Measurements from ENCODE around the gene RNPEPL1.

Gene RNPEPL1

GRCh38 chr2:240589850-240590525 lies 21.7 kb downstream of the RNPEPL1 start:
- FAIRE-seq (no peak), DNase-seq (ENCODE audit: low spot score) (no peak)

- no peak for FAIRE-seq
- no peak for DNase-seq (ENCODE audit: low spot score)
Measured at GRCh38 chr2:240590681-240591111, 22.4 kb downstream of the RNPEPL1 start.

- FAIRE-seq (no peak), DNase-seq (ENCODE audit: low spot score) (no peak)
Measured at GRCh38 chr2:240591226-240591625, 22.9 kb downstream of the RNPEPL1 start.

- FAIRE-seq (no peak), DNase-seq (ENCODE audit: low spot score) (no peak)
Measured at GRCh38 chr2:240591784-240592183, 23.5 kb downstream of the RNPEPL1 start.

GRCh38 chr2:240593026-240593702 lies 24.9 kb downstream of the RNPEPL1 start:
- FAIRE-seq (no peak), DNase-seq (ENCODE audit: low spot score) (no peak)

- no peak for FAIRE-seq
Measured at GRCh38 chr2:240593703-240594451, 25.6 kb downstream of the RNPEPL1 start.

GRCh38 chr2:240594511-240595380 lies 26.5 kb downstream of the RNPEPL1 start:
- FAIRE-seq: no peak
- DNase-seq (ENCODE audit: low spot score): no peak

More at GRCh38 chr2:240593703-240594451, 25.6 kb downstream of the RNPEPL1 start:
- no peak for DNase-seq (ENCODE audit: low spot score)

GRCh38 chr2:240595381-240596079 lies 27.2 kb downstream of the RNPEPL1 start:
- DNase-seq (ENCODE audit: low spot score): no peak

GRCh38 chr2:240596080-240596460 lies 27.8 kb downstream of the RNPEPL1 start:
- DNase-seq (ENCODE audit: low spot score) (no peak), FAIRE-seq (no peak)

More at GRCh38 chr2:240595381-240596079, 27.2 kb downstream of the RNPEPL1 start:
- FAIRE-seq: no peak

- DNase-seq (ENCODE audit: low spot score) (no peak), FAIRE-seq (no peak)
Measured at GRCh38 chr2:240596491-240596931, 28.2 kb downstream of the RNPEPL1 start.

GRCh38 chr2:240597054-240597418 lies 28.8 kb downstream of the RNPEPL1 start:
- no peak for FAIRE-seq
- DNase-seq (ENCODE audit: low spot score): no peak

GRCh38 chr2:240597419-240598181 lies 29.3 kb downstream of the RNPEPL1 start:
- no peak for FAIRE-seq
- DNase-seq (ENCODE audit: low spot score): no peak

- FAIRE-seq: no peak
- DNase-seq (ENCODE audit: low spot score): no peak
Measured at GRCh38 chr2:240598311-240598911, 30.1 kb downstream of the RNPEPL1 start.

- DNase-seq (ENCODE audit: low spot score) (no peak), FAIRE-seq (no peak)
Measured at GRCh38 chr2:240599141-240599583, 30.9 kb downstream of the RNPEPL1 start.

GRCh38 chr2:240600451-240600961 lies 32.2 kb downstream of the RNPEPL1 start:
- FAIRE-seq: no peak

GRCh38 chr2:240601061-240601830 lies 33.0 kb downstream of the RNPEPL1 start:
- no peak for DNase-seq (ENCODE audit: low spot score)
- no peak for FAIRE-seq

More at GRCh38 chr2:240600451-240600961, 32.2 kb downstream of the RNPEPL1 start:
- DNase-seq (ENCODE audit: low spot score): no peak

- no peak for FAIRE-seq
- no peak for DNase-seq (ENCODE audit: low spot score)
Measured at GRCh38 chr2:240601831-240602160, 33.5 kb downstream of the RNPEPL1 start.

GRCh38 chr2:240602266-240603050 lies 34.2 kb downstream of the RNPEPL1 start:
- FAIRE-seq: no peak
- DNase-seq (ENCODE audit: low spot score): no peak

Data from RCC 7860 (cell line).